NCI-H748 (cell line): ENCODE results near the gene TBX10.

Source experiments
- DNase-seq: peaks from one replicate; lab custom pipeline; 2025; ENCODE audit not compliant: unreplicated experiment; lab: John Stamatoyannopoulos, UW

Gene TBX10

DNA sequence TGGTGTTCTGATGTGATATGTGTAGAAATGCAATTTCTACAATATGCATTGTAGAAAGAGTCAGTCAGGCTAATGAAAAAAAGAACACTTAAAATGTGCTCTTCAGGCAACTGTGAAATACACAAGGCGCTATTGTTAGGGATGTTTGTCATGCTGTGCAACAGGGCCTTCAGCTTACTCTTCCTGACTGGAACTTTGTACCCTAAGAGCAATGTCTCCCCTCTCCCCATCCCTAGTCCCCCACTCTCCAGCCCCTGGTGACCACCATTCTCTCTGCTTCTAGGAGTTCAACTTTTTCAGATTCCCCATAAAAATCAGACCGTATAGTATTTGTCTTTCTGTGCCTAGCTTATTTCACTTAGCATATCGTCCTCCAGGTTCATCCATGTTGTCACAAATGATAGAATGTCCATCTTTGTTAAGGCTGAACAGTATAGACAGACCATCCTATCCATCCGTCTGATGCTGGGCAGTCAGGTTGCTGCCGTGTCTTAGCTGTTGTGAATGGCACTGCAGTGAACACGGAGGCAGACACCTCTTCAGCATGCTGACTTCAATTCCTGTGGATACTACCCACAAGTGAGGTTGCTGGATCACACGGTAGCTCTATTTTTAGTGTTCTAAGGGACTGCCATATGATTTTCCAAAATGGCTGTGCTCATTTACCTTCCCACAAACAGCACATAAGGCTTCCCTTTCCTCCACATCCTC, 22.2 kb downstream of the TBX10 start:
- no peak for DNase-seq

- no peak for DNase-seq
These were observed 22.9 kb downstream of the TBX10 start for GRCh38 chr11:67616431-67617242.

DNA sequence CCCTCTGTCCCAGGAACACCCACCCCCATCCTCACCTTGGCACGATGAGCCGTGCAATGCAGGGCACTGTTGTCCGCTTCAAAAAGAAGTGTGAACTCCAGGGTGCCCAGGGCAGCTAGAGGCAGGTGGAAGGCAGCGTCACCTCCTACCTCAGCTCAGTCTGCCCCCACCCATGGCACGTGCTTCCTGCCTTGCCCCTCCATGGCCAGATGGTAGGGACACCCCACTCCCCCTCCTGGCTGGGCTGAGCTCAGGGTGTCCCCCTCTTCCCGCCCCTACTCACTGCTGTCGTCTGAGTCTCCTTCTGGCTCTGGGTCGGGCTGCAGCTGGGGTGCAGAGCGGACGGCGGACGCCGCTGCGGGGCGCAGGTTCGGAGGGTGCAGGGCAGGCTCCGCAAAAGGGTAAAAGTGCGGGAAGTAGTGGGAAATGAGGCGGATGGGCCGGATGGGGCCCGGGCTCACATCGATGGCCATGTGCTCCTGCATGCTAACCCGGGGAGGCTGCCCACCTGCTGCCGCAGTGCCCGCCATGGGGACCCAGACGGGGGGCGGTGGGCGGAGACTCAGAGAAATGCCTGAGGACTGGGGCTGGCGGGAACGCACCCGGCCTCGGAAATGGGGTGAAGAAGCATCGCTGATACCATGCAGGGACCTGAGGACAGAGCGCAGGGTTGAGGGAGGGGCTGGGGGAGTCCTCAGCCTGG, 23.7 kb downstream of the TBX10 start:
- no peak for DNase-seq

DNA sequence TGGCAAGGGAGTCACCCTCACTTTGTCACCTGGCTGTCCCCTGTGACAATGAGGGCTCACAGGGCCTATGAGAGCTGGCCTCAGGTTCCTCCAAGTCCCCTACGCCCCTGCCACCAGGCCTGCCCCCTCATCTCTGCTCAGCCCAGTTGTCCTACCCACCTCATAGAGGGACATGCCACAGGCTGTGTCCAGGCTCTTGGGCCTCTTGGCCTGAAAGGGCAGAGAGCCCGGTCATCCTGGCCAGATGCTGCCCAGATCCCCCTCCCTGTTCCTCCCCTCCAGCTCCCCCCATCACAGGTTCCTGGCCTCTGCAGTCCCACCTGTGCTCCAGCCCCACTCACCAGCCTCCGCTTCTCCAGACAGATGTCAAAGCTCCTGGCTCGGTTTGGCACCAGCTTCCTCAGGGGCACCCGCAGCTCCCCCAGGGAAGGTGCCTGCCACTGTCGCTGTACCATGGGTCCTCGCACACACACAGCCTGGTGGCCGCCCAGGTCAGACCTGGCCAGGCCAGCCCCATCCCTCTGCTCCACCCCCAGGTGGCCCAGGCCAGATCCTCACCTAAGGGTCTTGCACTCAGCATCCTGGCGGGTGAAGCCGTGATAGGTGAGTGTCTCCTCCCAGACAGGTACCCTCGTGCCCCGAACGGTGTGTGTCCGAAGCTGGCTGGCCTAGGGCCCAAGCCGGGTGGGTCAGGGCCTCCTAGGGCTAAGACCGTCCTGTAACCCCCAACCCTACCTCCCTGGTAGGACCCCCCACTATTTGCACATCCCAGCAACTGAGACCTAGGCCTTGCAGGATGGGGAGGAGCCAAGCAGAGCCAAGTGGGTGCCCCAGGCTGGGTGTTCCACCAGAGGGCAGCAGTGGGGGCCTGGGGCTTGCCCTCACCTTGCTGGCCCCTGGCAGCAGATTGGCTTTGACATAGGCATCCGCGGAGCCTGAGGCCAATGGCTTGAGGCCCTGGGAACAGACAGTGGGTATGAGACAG, 24.5 kb downstream of the TBX10 start:
- peak; percentile 54 for DNase-seq

- DNase-seq, result peak; percentile 54
These were observed 25.4 kb downstream of the TBX10 start for GRCh38 chr11:67613960-67614715.

GRCh38 chr11:67613313-67613959, 26.1 kb downstream of the TBX10 start:
- no peak for DNase-seq

DNA sequence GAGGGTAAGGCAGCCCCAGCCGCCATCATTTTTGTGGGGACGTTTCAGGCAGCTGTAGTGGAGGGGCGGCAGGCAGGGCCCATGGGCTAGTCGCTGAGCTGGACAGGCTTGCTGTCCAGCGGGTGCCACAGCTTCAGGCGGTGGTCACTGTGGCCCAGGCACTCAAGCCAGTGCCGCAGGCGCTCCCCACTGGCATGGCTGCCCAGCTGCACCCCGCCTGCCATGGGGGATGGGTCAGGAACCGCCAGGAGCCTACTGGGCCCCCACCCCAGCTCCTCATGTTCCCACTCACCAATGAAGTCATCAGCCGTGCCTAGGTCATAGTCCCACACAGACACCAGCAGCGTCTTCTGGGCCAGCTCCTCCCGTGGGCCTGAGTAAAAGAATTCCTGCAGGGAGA, 26.8 kb downstream of the TBX10 start:
- DNase-seq, result no peak

DNA sequence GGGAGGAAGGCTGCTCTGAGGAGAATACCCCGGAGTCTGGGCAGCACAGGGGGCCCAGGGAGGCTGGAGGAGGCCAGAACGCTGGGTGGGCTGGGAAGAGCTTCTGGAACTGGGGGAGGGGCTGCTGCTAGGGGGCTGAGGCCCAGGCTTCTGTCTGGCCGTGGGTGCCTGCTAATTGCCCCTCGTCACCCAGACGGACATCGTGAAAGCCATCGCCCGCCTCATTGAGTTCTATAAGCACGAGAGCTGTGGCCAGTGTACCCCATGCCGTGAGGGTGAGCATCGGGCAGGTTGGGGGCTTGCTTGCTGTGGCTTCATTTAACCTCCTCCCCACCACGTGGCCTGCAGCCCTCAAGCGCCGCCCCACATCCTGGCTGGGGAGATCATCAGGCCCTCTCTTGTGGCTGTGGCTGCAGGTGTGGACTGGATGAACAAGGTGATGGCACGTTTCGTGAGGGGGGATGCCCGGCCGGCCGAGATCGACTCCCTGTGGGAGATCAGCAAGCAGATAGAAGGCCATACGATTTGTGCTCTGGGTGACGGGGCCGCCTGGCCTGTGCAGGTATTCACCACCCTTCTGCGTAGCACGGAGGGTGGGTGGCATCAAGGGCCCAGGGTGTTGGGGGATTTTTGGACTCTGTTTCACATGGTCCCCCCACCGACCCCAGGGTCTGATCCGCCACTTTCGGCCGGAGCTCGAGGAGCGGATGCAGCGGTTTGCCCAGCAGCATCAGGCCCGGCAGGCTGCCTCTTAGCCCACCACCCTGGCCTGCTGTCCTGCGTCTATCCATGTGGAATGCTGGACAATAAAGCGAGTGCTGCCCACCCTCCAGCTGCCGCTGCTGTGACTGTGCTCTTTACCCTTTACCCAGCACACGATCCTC, 27.6 kb downstream of the TBX10 start:
- DNase-seq, result no peak

DNA sequence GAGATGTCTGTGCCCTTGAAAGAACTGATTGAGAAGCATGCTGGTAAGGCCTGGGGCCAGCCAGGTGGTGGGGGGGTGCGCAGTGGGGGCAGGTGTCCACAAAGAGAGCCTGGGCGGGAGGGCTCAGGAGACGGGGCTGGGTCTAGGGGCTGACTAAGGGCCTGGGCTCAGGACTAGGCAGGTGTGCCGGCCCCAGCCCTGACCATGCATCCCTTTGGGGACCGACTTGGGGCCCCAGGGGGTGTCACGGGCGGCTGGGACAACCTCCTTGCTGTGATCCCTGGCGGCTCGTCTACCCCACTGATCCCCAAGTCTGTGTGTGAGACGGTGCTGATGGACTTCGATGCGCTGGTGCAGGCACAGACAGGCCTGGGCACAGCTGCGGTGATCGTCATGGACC, 28.4 kb downstream of the TBX10 start:
- DNase-seq, result no peak

- no peak for DNase-seq
These were observed 29.2 kb downstream of the TBX10 start for GRCh38 chr11:67610302-67610868.

GRCh38 chr11:67609316-67609715, 30.2 kb downstream of the TBX10 start:
- no peak for DNase-seq

DNA sequence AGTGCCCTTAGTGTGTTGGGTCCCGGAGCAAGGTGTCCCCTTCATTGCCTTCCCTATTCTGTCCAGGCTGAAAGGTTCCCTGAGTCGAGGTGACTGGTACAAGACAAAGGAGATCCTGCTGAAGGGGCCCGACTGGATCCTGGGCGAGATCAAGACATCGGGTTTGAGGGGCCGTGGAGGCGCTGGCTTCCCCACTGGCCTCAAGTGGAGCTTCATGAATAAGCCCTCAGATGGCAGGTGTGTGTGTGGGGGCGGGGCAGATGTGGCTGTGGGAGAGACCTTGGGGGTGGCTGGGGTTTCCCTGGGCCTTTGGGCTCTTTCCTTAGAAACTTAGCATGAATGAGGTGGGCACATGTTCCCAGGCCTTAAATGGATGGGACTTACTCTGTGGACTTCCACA, 31.1 kb downstream of the TBX10 start:
- DNase-seq, result no peak

DNA sequence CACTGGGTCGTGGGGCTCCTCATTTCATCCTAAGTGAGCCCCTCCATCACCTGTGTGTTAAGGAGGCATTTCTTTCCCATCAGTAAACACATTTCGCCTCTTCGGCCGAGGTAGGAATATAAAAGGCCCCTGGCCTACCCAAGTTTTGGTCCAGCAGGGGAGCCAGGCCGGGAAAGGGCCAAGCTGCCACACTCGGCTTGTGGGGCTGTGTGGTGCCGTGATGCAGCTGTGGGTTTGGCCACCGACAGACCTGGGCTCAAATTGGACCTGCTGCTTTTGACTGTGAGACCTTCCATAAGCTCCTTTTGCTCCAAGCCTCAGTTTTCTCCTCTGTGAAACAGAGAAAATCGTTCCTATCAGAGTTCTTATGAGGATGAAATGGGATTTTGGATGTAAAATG, 32.1 kb downstream of the TBX10 start:
- DNase-seq, result no peak

DNA sequence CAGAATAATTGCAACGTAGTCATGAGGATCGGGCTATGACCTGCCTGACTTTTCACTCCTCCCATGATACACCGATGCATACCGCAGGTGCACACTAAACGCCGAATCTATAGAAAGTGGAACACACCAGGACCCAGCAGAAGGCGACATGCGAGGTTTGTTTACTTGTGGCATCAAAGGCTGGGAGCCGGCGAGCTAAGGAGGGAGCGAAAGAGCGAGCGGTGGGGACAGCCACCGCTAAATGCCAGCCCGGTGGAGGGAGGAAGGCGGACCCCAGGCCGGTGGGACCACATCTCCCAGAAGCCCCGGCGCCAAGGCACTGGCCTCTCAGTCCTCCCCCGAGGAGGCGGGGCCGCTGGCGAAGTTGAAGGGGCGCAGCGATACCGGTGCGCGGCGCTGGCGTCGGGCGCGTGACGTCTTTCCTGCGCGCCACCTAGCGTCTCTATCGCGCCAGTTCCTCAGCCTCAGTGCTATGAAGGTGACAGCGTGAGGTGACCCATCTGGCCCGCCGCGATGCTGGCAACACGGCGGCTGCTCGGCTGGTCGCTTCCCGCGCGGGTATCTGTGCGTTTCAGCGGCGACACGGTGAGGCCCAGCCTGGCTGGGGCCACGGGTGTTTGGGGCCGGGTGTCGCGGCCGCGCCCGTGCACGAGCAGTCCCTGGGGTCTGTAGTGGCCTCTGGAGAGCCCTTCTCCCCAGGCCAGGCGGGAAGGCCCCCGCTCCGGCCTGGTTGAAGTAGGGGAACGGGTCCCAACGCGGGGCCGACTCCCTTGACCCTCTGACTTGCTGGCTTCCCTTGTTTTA, 32.9 kb downstream of the TBX10 start, which contains the start of gene NDUFV1:
Gene NDUFV1 (plus strand): TSS at position 445 of the 804 bp plus-strand sequence. CDS start 69 bp downstream, at position 514.
- peak; percentile 97 for DNase-seq

GRCh38 chr11:67606093-67606491, 33.5 kb downstream of the TBX10 start:
- no peak for DNase-seq

- no peak for DNase-seq
These were observed 34.1 kb downstream of the TBX10 start for GRCh38 chr11:67605231-67606011.
